GM19438 (cell line): ENCODE measurements around the gene CCDC169.
A peak's percentile ranks its signal among the peaks of the same experiment; 100 is the strongest.
"Not testable (repeated sequence)": the region's sequence is repeated elsewhere in the genome, so short reads cannot be mapped to it uniquely, and the experiment has no call there.

ENCODE experiments used
- ATAC-seq: cut with Tn5 transposase; IDR thresholded peaks from one replicate; pipeline ENCODE4 v1.9.1; 2021; ENCODE audit warnings: low read depth; ENCODE audit not compliant: unreplicated experiment

The CCDC169 gene

DNA sequence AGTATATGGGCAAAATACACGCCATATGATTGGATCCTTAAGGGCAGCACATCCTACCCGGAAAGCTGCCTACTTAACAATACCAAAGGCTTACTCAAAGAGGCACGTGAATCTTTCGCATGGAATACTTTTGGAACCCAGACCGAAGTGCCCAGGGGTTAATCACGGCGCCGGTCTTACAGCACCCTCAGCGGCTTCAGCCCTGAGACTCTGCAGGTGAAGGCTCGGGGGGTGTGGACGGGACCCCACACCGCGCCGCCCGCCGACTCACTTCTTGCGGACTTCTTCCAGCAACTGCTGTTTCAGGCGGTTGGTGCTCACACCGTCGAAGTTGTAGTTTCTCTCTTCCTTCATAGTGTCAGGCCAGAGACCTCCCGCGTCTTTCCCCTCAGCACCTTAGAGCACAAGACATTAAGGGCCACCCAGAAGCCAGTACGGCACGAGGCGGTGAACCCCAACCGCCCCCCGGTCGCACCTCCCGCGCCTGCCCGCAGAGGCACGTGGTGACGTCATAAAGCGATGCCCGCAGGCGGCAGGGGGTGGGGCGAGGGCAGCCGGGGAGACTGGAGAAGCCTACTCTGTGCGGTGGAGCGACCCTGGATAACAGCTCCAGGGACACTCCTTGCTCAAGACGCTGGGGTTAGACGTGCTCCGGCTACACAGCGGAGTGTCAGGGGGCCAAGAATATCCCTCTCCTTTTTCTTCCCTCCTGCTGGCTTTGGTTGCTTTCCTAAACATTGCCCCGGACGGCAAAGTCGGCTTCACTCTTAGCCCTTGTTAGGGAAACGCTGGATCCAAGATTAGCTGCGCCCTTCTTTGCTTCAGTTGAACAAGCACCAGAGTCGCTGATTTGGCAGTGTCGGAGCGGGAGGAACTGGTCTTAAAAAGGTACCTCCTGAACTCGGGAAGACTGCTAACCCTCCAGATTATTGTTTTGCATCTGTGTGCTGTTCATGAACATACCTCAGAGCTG lies at the start of gene CCDC169:
Gene CCDC169, minus strand, starts transcription at position 449 of the 973 bp plus-strand sequence. Its CDS starts 95 bp downstream, at position 354.
- no peak for ATAC-seq

- ATAC-seq, result peak; percentile 95
Observed at GRCh38 chr13:36346222-36347083, 48.8 kb upstream of the CCDC169 start, which contains the start of gene SPART. TSS of gene SPART (minus strand) at chr13:36346394. CDS start at chr13:36335830, 10,564 bp downstream.

- no peak for ATAC-seq
Observed at GRCh38 chr13:36345438-36346221, 48.0 kb upstream of the CCDC169 start.

DNA sequence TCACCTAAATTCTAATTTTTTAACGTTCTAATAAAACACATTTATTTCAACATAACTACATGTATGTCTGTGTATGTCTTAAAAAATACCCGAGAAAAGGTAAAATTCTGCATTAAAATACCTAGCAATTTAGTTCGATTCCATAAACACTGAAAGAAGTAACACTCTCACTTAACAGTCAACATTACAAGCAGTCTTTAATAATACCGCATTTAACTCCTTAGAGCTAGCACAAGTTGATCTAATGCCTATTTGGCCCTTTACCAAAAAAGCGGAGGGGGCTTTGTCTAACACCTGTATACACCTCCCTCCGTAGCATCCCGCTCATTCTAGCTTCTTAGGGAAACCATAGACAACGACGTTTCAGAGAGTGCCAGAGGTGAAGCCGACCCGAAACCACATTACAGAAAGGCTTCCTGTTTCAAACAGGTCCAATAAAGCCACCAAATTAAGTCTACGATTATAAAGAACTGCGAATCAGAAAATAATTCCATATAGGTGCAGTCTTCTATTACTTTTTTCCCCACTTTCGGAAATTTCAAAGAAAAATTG lies 47.3 kb upstream of the CCDC169 start:
- ATAC-seq, result no peak

DNA sequence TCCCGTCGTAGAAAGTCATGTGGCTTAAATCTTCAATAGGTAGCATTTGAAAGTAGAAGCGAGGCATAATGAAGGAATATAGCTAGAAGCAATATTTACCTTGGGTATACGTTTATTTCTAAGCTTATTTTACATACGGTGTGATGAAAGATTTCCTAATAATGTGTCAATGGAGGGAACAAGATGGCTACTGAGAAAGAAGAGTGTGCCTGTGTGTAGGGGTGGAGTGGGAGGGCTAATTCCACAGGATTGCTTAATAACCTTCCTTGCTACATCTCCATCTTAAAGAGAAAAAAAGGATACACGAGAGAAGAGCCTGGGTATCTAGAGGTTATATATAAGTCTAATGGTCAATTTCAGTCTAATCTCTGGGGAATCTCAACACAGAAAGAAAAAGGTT lies 46.6 kb upstream of the CCDC169 start:
- ATAC-seq, result no peak

GRCh38 chr13:36343766-36344165 lies 46.2 kb upstream of the CCDC169 start:
- no peak for ATAC-seq

- no peak for ATAC-seq
Observed at GRCh38 chr13:36342715-36343114, 45.1 kb upstream of the CCDC169 start.

DNA sequence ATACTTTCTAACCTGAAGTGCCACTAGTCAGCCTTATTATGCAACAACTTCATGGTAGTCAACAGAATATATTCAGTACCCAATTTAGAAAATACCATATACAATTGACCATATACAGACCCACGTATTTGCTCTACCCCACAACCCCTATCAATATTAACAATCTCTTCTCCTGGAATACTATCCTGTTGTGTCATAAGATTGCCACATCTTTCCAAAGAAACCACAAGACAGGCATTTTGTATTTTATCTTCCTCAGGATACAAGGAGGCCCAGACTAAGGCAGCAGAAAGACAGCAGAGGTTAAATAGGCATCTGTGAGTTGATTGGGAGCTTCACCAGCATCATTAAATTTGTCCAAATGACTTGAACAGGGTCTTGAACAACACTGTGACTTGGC lies 44.1 kb upstream of the CCDC169 start:
- ATAC-seq, result no peak

GRCh38 chr13:36339600-36340155 lies 42.1 kb upstream of the CCDC169 start:
- ATAC-seq, result no peak

GRCh38 chr13:36337938-36338641 lies 40.5 kb upstream of the CCDC169 start:
- ATAC-seq, result no peak

- no peak for ATAC-seq
Observed at GRCh38 chr13:36332986-36333385, 35.4 kb upstream of the CCDC169 start.

- not testable (repeated sequence) for ATAC-seq
Observed at GRCh38 chr13:36332255-36332654, 34.6 kb upstream of the CCDC169 start.

- ATAC-seq, result no peak
Observed at GRCh38 chr13:36331280-36331679, 33.7 kb upstream of the CCDC169 start.

DNA sequence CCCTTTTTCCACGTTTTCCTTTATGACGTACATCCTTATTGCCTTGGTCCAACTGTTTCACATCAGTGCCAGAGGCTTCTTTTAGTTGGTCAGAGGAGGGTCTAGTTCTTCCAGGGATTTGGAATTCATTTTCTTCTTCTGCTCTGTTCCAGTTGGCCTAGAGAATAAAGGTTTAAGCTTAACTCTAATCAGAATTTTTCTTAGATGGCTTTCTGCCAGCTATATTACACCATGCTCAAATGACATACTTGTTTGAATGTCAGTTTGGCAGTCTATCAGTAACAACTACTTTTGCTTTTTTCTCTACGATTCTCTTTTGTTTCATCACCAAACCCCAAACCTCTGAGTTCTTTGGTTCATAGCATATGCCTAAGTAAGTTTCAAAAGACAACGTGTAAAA lies 31.7 kb upstream of the CCDC169 start:
- ATAC-seq, result no peak

GRCh38 chr13:36328821-36329220 lies 31.2 kb upstream of the CCDC169 start:
- ATAC-seq, result no peak

- no peak for ATAC-seq
Observed at GRCh38 chr13:36325912-36326311, 28.3 kb upstream of the CCDC169 start.

- ATAC-seq, result not testable (repeated sequence)
Observed at GRCh38 chr13:36324881-36325280, 27.3 kb upstream of the CCDC169 start.

DNA sequence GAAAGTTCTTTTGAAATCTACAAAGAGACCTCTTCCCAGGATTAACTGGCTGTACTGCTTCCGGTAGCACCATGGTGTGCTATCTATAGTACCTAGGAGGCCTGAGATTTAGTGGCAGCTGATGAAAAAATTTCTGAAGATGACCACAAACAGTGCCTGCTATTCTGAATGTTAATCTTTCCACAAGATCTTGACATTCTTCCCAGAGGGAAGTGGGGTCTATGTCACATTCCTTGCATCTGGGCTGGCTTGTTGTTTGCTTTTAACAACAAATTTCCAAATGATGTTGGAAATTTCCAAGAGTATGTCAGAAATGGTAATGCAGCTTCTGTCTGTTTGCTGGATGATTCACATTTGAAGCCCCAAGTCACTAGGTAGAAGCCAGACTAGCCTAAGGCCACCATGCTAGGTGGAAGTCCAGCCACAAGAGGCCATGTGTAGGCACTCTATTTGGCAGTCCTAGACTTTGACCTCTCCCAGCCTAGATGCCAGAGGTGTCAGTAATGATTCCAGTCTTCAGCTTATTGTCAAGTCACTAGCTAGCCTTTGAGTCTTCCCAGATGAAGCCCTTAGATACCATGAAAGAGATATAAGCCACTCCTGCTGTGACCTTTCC lies 26.4 kb upstream of the CCDC169 start:
- ATAC-seq, result no peak

- no peak for ATAC-seq
Observed at GRCh38 chr13:36323408-36323807, 25.8 kb upstream of the CCDC169 start.
